Activated naive CD8-positive, alpha-beta T cell (primary cell): Measurements from ENCODE around the gene WDR33.

Experiments
- H3K27ac Mint-ChIP-seq: one replicate; pipeline ENCODE4 v1.8.0; 2021; ENCODE audit warnings: mixed read lengths
- H3K27me3 Mint-ChIP-seq: one replicate; pipeline ENCODE4 v1.8.0; 2021; ENCODE audit warnings: mixed read lengths
- H3K36me3 Mint-ChIP-seq: one replicate; pipeline ENCODE4 v1.8.0; 2021; ENCODE audit warnings: mixed read lengths
- H3K4me1 Mint-ChIP-seq: one replicate; pipeline ENCODE4 v1.8.0; 2021; ENCODE audit warnings: low read depth, mixed read lengths
- H3K4me3 Mint-ChIP-seq: one replicate; pipeline ENCODE4 v1.8.0; 2021; ENCODE audit warnings: mild to moderate bottlenecking, mixed read lengths
- H3K9me3 Mint-ChIP-seq: one replicate; pipeline ENCODE4 v1.8.0; 2021; ENCODE audit warnings: low read depth, mixed read lengths

WDR33 gene

DNA sequence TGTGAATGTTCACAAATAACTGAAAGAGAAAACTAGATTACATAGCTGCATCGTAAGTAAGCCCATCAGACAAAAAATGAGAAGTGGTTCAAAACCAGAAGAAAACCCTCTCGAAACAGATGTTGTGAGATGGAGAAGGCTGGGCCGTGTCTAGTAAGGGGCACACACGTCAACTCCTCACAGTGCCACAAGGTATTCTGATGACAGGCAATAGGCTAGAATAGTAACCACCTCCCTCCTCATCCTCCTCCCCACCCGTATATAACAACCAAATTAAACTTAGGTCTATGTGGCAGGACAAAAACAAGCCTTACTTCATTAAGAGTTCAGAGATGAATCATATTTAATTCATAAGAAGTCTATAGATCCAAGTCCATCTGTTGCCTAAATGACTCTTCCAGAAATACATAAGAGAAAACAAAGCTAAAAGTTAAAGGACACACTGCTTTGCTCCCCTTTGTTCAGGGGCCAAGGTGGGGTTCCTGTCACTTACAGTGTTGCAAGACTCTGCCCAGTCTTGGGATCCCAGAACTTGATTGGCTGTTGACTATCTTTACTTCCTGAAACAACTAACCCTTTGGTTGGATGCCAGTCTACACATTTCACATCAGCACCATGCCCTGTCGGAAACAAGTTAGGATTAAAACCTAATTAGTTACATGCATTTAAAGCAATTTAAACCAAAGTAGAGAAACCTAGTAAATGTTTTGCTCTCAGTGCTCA is 84.7 kb downstream of the WDR33 start:
- H3K4me1 Mint-ChIP-seq = peaks cover 5% of the 10 kb centered on the region
- H3K9me3 Mint-ChIP-seq = no peaks in the 10 kb centered on the region
- H3K36me3 Mint-ChIP-seq = peaks cover 22% of the 10 kb centered on the region
- H3K4me3 Mint-ChIP-seq = no peak overlapping the region
- H3K27me3 Mint-ChIP-seq = no peaks in the 10 kb centered on the region
- H3K27ac Mint-ChIP-seq = no peak overlapping the region

DNA sequence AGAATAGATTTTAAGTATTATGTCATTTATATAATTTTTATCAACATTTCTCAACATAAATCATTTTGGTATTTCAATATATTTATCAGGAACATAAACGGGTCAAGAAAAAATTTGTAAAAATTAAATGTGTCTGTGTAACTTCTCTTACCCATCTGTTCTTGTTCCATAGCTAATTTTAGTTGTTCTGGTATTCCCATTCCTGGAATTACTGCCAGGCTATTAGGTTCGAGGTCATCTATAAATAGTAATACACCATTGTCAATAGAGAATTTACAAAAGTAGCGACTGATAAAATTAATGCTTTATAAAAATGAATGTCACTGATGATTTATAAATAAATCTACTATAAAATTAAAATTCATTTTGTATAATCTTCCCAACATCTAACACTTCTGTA is 88.2 kb downstream of the WDR33 start:
- peaks cover 5% of the 10 kb centered on the region for H3K4me1 Mint-ChIP-seq
- H3K36me3 Mint-ChIP-seq = peaks cover 25% of the 10 kb centered on the region
- H3K27me3 Mint-ChIP-seq = no peaks in the 10 kb centered on the region
- H3K4me3 Mint-ChIP-seq = no peak overlapping the region
- no peaks in the 10 kb centered on the region for H3K9me3 Mint-ChIP-seq
- no peak overlapping the region for H3K27ac Mint-ChIP-seq

GRCh38 chr2:127721978-127722355 is 89.0 kb downstream of the WDR33 start:
- Mint-ChIP-seq H3K36me3 (peaks cover 25% of the 10 kb centered on the region), H3K27ac (no peak overlapping the region), H3K9me3 (no peaks in the 10 kb centered on the region), H3K27me3 (no peaks in the 10 kb centered on the region), H3K4me3 (no peak overlapping the region), H3K4me1 (peaks cover 5% of the 10 kb centered on the region)

DNA sequence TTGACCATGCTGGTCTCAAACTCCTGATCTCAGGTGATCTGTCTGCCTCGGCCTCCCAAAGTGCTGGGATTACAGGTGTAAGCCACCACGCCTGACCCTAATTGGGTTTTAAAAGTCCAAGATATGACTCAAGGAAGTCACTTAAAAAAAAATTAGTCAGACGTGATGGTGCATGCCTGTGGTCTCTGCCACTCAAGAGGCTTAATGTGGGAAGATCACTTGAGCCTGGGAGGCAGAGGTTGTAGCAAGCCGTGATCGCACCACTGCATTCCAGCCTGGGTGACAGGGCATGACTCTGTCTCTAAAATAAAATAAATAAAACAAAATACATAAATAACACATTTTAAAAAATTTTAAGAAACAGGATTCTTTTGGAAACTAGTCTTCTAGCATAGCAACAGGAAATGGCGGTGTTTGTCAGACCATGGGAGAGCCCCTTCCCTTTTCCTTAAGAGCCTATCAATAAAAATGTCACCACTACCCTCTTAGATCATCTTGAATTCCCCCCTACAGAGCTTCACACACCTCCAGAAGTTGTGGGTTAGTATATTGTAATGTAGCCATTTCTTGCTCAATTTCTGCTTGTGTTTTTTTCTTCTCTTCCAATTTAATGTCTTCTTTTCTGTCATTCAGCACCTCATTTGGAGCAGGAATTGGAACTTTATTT is 89.5 kb downstream of the WDR33 start:
- Mint-ChIP-seq H3K4me1 (peaks cover 5% of the 10 kb centered on the region), H3K36me3 (peaks cover 22% of the 10 kb centered on the region), H3K27me3 (no peaks in the 10 kb centered on the region), H3K27ac (no peak overlapping the region), H3K4me3 (no peak overlapping the region), H3K9me3 (no peaks in the 10 kb centered on the region)

DNA sequence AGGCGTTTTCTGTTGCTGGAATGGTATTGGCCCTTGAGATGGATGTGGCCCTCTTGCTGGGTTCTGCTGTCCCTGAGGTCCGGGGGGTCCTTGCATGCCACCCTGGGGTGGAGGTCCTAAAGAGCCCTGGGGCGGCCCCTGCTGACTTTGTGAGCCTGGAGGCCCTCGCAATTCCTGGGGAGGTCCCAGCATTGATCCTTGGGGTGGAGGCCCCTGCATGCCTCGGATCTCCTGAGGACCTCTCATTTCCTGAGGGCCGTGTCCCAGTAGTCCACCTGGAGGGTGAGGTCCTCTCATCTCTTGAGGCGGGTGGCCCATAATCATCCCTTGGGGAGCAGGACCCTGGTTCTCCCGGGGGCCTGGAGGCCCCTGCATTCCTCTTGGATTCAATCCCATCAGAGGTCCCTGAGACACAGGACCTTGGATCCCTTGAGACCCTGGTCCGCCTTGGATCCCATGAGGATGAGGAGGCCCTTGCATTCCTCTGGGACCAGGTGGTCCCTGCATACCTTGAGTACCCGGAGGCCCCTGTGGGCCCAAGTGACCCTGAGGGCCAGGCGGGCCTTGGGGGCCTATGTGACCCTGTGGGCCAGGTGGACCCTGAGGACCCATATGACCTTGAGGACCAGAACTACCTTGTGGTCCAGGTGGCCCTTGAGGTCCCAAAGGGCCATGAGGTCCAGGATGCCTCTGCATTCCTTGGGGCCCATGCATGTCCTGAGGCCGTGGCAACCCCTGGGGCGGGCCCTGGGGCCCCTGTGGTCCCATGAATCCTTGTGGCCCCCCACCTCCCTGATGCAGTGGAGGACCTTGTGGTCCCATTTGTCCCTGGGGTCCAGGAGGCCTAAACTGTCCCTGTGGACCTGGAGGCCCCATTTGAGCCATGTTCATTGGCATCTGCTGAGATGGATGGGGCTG is 91.4 kb downstream of the WDR33 start:
- peaks cover 5% of the 10 kb centered on the region for H3K4me1 Mint-ChIP-seq
- no peaks in the 10 kb centered on the region for H3K27me3 Mint-ChIP-seq
- H3K27ac Mint-ChIP-seq = no peak overlapping the region
- no peaks in the 10 kb centered on the region for H3K9me3 Mint-ChIP-seq
- peaks cover 19% of the 10 kb centered on the region for H3K36me3 Mint-ChIP-seq
- H3K4me3 Mint-ChIP-seq = no peak overlapping the region

GRCh38 chr2:127718271-127718670 is 92.7 kb downstream of the WDR33 start:
- no peaks in the 10 kb centered on the region for H3K27me3 Mint-ChIP-seq
- no peaks in the 10 kb centered on the region for H3K9me3 Mint-ChIP-seq
- no peak overlapping the region for H3K4me3 Mint-ChIP-seq
- peaks cover 5% of the 10 kb centered on the region for H3K4me1 Mint-ChIP-seq
- no peak overlapping the region for H3K27ac Mint-ChIP-seq
- peaks cover 18% of the 10 kb centered on the region for H3K36me3 Mint-ChIP-seq

DNA sequence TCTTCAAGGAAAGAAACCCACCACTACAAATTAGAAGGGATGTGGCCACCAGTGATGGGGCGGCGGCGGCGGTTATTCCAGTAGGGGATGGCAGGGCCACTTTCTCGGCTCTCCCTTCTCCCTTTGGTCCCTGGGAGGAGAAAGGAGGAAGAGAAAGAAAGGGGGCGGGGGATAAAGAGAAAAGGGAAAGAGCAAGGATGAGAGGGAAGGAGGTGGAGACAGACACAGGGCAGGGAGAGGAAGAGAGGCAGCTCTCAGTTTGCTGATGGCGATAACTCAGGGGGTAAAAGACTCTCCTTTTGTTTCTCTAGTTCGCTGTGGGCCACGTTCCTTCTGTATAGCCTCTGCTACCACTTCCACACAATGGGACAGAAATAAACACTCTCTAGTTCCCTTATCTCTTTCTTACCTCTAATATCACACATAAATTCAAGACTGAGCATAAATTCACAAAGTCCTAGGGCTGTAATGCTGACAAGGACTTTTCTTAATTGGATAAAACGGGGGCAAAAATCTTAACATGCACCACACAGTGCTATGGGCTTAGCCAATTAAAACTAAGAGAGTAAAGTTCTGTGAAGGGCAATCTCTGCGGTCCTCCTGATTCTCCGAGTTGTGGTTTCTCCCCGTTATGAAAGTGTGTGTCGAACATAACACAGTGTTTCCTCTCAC is 95.1 kb downstream of the WDR33 start:
- H3K4me3 Mint-ChIP-seq = no peak overlapping the region
- no peak overlapping the region for H3K27ac Mint-ChIP-seq

DNA sequence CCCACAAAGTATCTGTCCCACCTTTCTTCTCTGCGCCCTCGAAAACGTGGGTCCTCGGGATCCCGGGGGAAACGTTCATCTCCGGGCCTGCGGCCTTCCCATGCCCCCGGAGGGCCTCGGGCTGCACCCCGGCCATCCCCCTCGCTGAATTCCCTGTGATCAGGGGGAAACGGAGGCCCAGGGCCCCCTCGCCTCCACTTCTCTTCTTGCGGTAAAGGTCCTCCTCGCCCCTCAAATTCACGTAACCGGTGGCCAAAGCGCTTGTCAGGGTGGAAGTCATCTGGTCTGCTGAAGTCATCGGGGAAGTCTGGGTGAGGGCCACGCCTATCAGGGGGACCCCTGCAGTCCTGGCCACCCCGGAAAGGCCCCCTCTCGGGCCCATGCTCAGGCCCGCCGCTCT is 97.4 kb downstream of the WDR33 start:
- Mint-ChIP-seq H3K4me3 (no peak overlapping the region), H3K9me3 (no peaks in the 10 kb centered on the region), H3K27me3 (no peaks in the 10 kb centered on the region), H3K27ac (no peak overlapping the region), H3K4me1 (no peaks in the 10 kb centered on the region), H3K36me3 (peaks cover 16% of the 10 kb centered on the region)

More for the DNA sequence above, 95.1 kb downstream of the WDR33 start:
- peaks cover 10% of the 10 kb centered on the region for H3K36me3 Mint-ChIP-seq
- H3K27me3 Mint-ChIP-seq = no peaks in the 10 kb centered on the region
- no peaks in the 10 kb centered on the region for H3K4me1 Mint-ChIP-seq
- H3K9me3 Mint-ChIP-seq = no peaks in the 10 kb centered on the region

DNA sequence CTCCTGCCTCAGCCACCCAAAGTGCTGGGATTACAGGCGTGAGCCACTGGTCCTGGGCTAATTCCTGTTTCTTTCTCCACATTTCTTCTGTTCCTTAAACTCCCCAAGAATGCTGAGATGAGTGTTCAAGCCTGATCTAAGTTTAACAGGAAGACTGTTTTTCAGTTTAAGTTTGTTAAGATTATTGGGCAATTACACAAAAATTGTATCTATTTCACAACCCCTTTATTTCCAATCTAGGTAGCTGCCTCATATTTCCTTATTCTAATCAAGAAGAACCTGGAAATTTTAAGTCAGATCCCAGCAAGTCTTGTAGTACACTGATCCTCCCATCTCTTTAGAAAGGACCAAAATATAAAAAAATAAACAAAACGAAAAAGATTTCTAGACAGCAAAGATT is 98.0 kb downstream of the WDR33 start:
- H3K9me3 Mint-ChIP-seq = no peaks in the 10 kb centered on the region
- no peak overlapping the region for H3K4me3 Mint-ChIP-seq
- H3K36me3 Mint-ChIP-seq = peaks cover 14% of the 10 kb centered on the region
- no peaks in the 10 kb centered on the region for H3K4me1 Mint-ChIP-seq
- H3K27me3 Mint-ChIP-seq = no peaks in the 10 kb centered on the region
- no peak overlapping the region for H3K27ac Mint-ChIP-seq

DNA sequence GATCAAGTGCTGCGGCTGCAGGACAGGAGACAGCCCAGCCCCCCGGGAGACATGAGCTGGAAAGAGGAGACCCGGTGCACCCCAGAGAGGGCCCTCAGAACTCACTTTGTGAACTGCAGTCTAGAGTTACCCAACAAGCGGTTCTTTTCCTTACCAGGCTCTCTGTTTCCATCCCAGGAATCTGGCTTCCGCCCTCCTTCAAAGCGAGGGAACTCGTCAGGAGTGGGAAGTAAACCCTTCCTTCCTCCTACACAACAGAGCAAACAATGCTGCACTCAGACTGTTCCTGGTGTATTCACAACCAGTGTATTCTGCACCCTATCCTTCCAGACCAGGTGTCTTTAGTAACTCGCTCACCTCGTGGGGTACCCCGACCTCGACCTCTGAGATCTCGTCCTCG is 101.6 kb downstream of the WDR33 start:
- H3K4me1 Mint-ChIP-seq = peaks cover 12% of the 10 kb centered on the region
- H3K27me3 Mint-ChIP-seq = no peaks in the 10 kb centered on the region
- no peak overlapping the region for H3K4me3 Mint-ChIP-seq
- H3K9me3 Mint-ChIP-seq = no peaks in the 10 kb centered on the region
- no peak overlapping the region for H3K27ac Mint-ChIP-seq
- H3K36me3 Mint-ChIP-seq = peaks cover 12% of the 10 kb centered on the region

- Mint-ChIP-seq H3K27me3 (no peaks in the 10 kb centered on the region), H3K36me3 (peaks cover 14% of the 10 kb centered on the region), H3K27ac (no peak overlapping the region), H3K4me3 (no peak overlapping the region), H3K9me3 (no peaks in the 10 kb centered on the region), H3K4me1 (peaks cover 22% of the 10 kb centered on the region)
Observed at GRCh38 chr2:127707890-127708648, 102.9 kb downstream of the WDR33 start.

DNA sequence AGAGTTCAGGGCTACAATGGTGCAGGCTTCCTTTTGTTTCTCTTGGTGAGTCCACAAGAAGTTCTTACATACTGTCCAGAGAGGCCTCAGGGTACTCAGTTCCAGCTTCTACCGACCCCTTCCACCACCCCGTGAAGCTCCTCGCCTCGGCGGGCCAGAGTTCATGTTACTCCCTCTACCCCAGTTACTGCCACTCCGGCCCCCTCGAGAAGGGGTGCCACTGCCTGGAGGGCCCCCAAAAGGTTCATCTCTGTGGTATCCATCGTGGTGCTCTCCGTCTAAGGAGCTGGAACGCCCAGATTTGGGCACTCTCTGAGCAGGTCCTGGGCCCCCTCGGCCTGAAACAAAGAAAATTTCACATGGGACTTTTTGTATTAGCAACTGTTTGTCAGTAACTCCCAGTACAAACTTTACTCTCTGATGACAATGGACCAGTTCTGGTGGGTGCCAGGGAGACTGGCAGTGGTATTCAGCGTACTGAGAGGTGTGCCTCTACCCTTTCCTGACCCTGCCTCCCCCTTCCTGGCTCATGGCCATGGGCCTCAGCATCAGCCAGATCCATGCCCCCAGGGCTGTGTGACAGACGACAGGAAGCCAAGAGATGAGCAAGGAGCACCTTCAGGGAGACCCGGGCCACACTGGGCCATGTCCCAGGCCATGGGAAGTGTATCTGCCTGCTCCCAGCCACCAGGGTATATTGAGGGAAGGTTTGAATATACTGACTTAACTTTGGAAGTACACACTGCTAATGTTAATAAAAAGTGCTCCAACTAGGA is 104.6 kb downstream of the WDR33 start:
- no peaks in the 10 kb centered on the region for H3K27me3 Mint-ChIP-seq
- no peak overlapping the region for H3K4me3 Mint-ChIP-seq
- H3K27ac Mint-ChIP-seq = no peak overlapping the region
- peaks cover 32% of the 10 kb centered on the region for H3K4me1 Mint-ChIP-seq
- H3K36me3 Mint-ChIP-seq = peaks cover 19% of the 10 kb centered on the region
- H3K9me3 Mint-ChIP-seq = no peaks in the 10 kb centered on the region

- Mint-ChIP-seq H3K27me3 (no peaks in the 10 kb centered on the region), H3K4me1 (peaks cover 39% of the 10 kb centered on the region), H3K9me3 (no peaks in the 10 kb centered on the region), H3K4me3 (peak overlapping the region; percentile 4), H3K27ac (peak overlapping the region; percentile 46), H3K36me3 (peaks cover 17% of the 10 kb centered on the region)
Observed at GRCh38 chr2:127705391-127706065, 105.4 kb downstream of the WDR33 start.
